Endothelial cell of umbilical vein (primary cell): Measurements from ENCODE around the gene TRIM16.
"Not testable (repeated sequence)": the region's sequence is repeated elsewhere in the genome, so short reads cannot be mapped to it uniquely, and the experiment has no call there.

Experiments
- CTCF ChIP-seq, 2 donors: IDR thresholded peaks; 1 replicate in 1 of 2; 2 replicates in 1 of 2; pipeline ENCODE4 v1.5.1; 2011; ENCODE audit warnings: low read length in 2 of 2, mild to moderate bottlenecking in 2 of 2, moderate library complexity in 2 of 2, control low read depth in 1 of 2, inconsistent platforms in 1 of 2, low read depth in 1 of 2; ENCODE audit not compliant: insufficient read depth in 1 of 2; ENCODE audit errors: extremely low read depth in 1 of 2
- EZH2 ChIP-seq: IDR thresholded peaks from 2 replicates; pipeline ENCODE4 v1.6.1; 2012; ENCODE audit warnings: borderline replicate concordance, low read depth, mild to moderate bottlenecking, moderate library complexity, low read length, inconsistent platforms; ENCODE audit not compliant: severe bottlenecking
- MYC ChIP-seq: IDR thresholded peaks from one replicate; pipeline ENCODE4 v1.6.1; 2011; ENCODE audit warnings: mild to moderate bottlenecking, low read depth, low read length
- POLR2A ChIP-seq: IDR thresholded peaks from 2 replicates; pipeline ENCODE4 v1.6.1; 2012; ENCODE audit warnings: low read depth, mild to moderate bottlenecking, control low read depth, low read length
- POLR2AphosphoS5 ChIP-seq: IDR thresholded peaks from 2 replicates; pipeline ENCODE4 v1.6.1; 2012; ENCODE audit warnings: low read depth, mild to moderate bottlenecking, control low read depth, low read length, moderate library complexity; ENCODE audit not compliant: insufficient read depth

- not testable (repeated sequence) for TF ChIP-seq POLR2A; CTCF (IDR thresholded peaks at IDR 0.05; ENCODE audit: extremely low read depth in 1 of 2, insufficient read depth in 1 of 2, low read depth in 1 of 2, low read length in 2 of 2); MYC; POLR2AphosphoS5; EZH2
Observed at GRCh38 chr17:15588017-15588416, 96.1 kb downstream of the TRIM16 start.
